H1 (cell line): ENCODE measurements around the gene LDB1.

Experiments used
- CBX8 ChIP-seq: fragments of 300-800, 300-1000 bp; sonication (generic); IDR thresholded peaks from 2 replicates; pipeline ENCODE4 v1.7.1; 2016; ENCODE audit warnings: low read depth, low read length, borderline replicate concordance
- CEBPB ChIP-seq: IDR thresholded peaks from 2 replicates; pipeline ENCODE4 v1.6.1; 2012; ENCODE audit warnings: low read depth, low read length
- CHD1 ChIP-seq: IDR thresholded peaks from 2 replicates; pipeline ENCODE4 v1.6.1; 2012; ENCODE audit warnings: low read depth, low read length, improper control_type of control experiment
- CREB1 ChIP-seq: IDR thresholded peaks from 2 replicates; pipeline ENCODE4 v1.6.1; 2012; ENCODE audit warnings: inconsistent platforms
- EP300 ChIP-seq, 2 experiments: IDR thresholded peaks; 1 replicate in 1 of 2; 2 replicates in 1 of 2; pipeline ENCODE4 v1.6.1; 2011 to 2012; ENCODE audit warnings: low read depth in 2 of 2, low read length in 2 of 2, mild to moderate bottlenecking in 2 of 2, borderline replicate concordance in 1 of 2, inconsistent platforms in 1 of 2, moderate library complexity in 1 of 2
- NRF1 ChIP-seq: IDR thresholded peaks from 2 replicates; pipeline ENCODE4 v1.6.1; 2011; ENCODE audit warnings: mild to moderate bottlenecking, low read depth, low read length, improper control_type of control experiment
- POLR2A ChIP-seq, 2 experiments: IDR thresholded peaks; 1 replicate in 1 of 2; 2 replicates in 1 of 2; pipeline ENCODE4 v1.6.1; 2011; ENCODE audit warnings: low read depth in 2 of 2, low read length in 2 of 2, mild to moderate bottlenecking in 2 of 2; ENCODE audit errors: control extremely low read depth in 1 of 2
- POLR2AphosphoS5 ChIP-seq: IDR thresholded peaks from 2 replicates; pipeline ENCODE4 v1.6.1; 2011; ENCODE audit warnings: low read depth, low read length
- TF ChIP-seq, protein P1 (sequence below), 3 experiments: IDR thresholded peaks; 1 replicate in 2 of 3; 2 replicates in 1 of 3; pipeline versions ENCODE4 v1.5.1 to v1.6.1; 2011; ENCODE audit warnings: low read length in 3 of 3, mild to moderate bottlenecking in 3 of 3, inconsistent platforms in 2 of 3, low read depth in 1 of 3, moderate library complexity in 1 of 3; ENCODE audit not compliant: insufficient read depth in 1 of 3; ENCODE audit errors: control extremely low read depth in 1 of 3
- TF ChIP-seq, protein P2 (sequence below): IDR thresholded peaks from 2 replicates; pipeline ENCODE4 v1.6.1; 2011; ENCODE audit warnings: low read depth, mild to moderate bottlenecking, low read length; ENCODE audit not compliant: insufficient read depth

DNA sequence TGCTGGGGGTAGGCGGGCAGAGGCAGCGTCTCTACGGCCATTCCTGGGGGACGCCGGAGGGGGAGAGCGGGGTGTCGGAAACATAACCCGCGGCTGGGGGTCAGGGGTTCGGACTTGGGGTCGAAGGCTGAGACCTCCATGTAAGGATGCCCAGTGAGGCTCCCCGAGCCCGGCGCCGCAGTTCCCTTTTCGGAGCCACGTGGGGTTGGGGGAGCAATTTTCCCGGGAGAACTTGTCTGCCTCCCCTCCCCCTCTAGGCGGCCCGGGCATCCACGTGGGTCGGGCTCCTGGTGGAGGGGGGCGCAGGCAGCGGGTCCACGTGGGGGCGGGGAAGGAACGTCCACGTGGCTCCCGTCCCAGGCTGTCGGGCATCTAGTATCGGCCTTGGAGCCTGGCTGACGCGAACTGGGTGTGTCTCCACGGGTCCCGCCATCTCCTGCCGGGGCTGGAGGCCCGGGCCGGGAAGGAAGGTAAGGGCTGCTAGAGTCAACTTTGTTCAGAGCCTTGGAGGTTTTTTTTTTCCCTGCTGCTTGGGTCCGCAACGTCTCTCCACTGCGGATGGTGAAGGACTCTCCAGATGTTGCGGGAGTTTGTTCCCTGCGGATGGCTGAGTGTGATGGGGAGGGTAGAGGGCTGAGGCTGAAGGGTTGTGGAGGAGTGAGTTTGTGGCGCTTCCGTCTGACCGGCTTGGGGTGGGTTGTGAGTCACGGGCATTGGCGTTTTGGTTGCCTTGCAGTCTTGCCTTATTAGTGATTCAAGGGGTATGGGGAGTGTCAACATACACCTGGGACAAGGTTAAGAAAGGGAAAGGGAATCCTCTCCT is 13.4 kb upstream of the LDB1 start:
- TF ChIP-seq EP300 (IDR thresholded peaks at IDR 0.05; ENCODE audit: borderline replicate concordance in 1 of 2, low read depth in 2 of 2, low read length in 2 of 2) (no peak), POLR2A (IDR thresholded peaks at IDR 0.05; ENCODE audit: control extremely low read depth in 1 of 2, low read depth in 2 of 2, low read length in 2 of 2) (peak; percentile 12 to 42), NRF1 (no peak), CBX8 (no peak), CHD1 (no peak), CREB1 (no peak), POLR2AphosphoS5 (peak; percentile 26; the same call in 1 of the 2 replicates), CEBPB (no peak)
- TF ChIP-seq, protein P1, sequence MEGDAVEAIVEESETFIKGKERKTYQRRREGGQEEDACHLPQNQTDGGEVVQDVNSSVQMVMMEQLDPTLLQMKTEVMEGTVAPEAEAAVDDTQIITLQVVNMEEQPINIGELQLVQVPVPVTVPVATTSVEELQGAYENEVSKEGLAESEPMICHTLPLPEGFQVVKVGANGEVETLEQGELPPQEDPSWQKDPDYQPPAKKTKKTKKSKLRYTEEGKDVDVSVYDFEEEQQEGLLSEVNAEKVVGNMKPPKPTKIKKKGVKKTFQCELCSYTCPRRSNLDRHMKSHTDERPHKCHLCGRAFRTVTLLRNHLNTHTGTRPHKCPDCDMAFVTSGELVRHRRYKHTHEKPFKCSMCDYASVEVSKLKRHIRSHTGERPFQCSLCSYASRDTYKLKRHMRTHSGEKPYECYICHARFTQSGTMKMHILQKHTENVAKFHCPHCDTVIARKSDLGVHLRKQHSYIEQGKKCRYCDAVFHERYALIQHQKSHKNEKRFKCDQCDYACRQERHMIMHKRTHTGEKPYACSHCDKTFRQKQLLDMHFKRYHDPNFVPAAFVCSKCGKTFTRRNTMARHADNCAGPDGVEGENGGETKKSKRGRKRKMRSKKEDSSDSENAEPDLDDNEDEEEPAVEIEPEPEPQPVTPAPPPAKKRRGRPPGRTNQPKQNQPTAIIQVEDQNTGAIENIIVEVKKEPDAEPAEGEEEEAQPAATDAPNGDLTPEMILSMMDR (IDR thresholded peaks at IDR 0.05; ENCODE audit: control extremely low read depth in 1 of 3, insufficient read depth in 1 of 3, low read depth in 1 of 3, low read length in 3 of 3) = no peak
- TF ChIP-seq, protein P2, sequence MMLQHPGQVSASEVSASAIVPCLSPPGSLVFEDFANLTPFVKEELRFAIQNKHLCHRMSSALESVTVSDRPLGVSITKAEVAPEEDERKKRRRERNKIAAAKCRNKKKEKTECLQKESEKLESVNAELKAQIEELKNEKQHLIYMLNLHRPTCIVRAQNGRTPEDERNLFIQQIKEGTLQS = no peak
